ENCODE data around the gene MAPRE3. TPM values are rescaled to one million over a fixed set of nuclear protein-coding genes. Genes with fewer than 3 reads are reported as not detected.

Gene MAPRE3
- total and polyA plus RNA-seq, 9 of the 15 experiments (the other 6 are each of a cell fraction or from before 2014, with no cell fraction given), result 0.70 to 43.2 (median 12.6) TPM

- TF ChIP-seq, protein P1, sequence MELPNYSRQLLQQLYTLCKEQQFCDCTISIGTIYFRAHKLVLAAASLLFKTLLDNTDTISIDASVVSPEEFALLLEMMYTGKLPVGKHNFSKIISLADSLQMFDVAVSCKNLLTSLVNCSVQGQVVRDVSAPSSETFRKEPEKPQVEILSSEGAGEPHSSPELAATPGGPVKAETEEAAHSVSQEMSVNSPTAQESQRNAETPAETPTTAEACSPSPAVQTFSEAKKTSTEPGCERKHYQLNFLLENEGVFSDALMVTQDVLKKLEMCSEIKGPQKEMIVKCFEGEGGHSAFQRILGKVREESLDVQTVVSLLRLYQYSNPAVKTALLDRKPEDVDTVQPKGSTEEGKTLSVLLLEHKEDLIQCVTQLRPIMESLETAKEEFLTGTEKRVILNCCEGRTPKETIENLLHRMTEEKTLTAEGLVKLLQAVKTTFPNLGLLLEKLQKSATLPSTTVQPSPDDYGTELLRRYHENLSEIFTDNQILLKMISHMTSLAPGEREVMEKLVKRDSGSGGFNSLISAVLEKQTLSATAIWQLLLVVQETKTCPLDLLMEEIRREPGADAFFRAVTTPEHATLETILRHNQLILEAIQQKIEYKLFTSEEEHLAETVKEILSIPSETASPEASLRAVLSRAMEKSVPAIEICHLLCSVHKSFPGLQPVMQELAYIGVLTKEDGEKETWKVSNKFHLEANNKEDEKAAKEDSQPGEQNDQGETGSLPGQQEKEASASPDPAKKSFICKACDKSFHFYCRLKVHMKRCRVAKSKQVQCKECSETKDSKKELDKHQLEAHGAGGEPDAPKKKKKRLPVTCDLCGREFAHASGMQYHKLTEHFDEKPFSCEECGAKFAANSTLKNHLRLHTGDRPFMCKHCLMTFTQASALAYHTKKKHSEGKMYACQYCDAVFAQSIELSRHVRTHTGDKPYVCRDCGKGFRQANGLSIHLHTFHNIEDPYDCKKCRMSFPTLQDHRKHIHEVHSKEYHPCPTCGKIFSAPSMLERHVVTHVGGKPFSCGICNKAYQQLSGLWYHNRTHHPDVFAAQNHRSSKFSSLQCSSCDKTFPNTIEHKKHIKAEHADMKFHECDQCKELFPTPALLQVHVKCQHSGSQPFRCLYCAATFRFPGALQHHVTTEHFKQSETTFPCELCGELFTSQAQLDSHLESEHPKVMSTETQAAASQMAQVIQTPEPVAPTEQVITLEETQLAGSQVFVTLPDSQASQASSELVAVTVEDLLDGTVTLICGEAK (IDR thresholded peaks at IDR 0.05), result peak; percentile 27; the same call in 1 of the 2 replicates
- TF ChIP-seq, protein P1 (CRISPR knock-in tag; IDR thresholded peaks at IDR 0.05), result no peak
- TF ChIP-seq YY1 (IDR thresholded peaks at IDR 0.05; ENCODE audit: borderline replicate concordance in 1 of 3, control insufficient read depth in 1 of 3, extremely low read depth in 1 of 3, insufficient read depth in 3 of 3, insufficient read length in 1 of 3, insufficient replicate concordance in 2 of 3, low read depth in 1 of 3, low read length in 2 of 3) (peak in 2 of 3 experiments; percentile 76 to 77), EHMT2 (IDR thresholded peaks at IDR 0.05) (no peak), EP400 (IDR thresholded peaks at IDR 0.05) (peak; percentile 91), SMAD4 (CRISPR knock-in tag; conservative IDR thresholded peaks at IDR 0.05) (peak; percentile 60), CGGBP1 (CRISPR knock-in tag; IDR thresholded peaks at IDR 0.05) (peak; percentile 63), PHB (CRISPR knock-in tag; IDR thresholded peaks at IDR 0.05) (peak; percentile 70; the same call in 1 of the 2 replicates), HCFC1 (IDR thresholded peaks at IDR 0.05; ENCODE audit: low read depth, low read length) (peak; percentile 96), PTBP1 (IDR thresholded peaks at IDR 0.05; ENCODE audit: low read depth, low read length) (0 out of 2 replicates have a peak, but pooled peaks have one; percentile 49), ZNF165 (CRISPR knock-in tag; IDR thresholded peaks at IDR 0.05; ENCODE audit: borderline replicate concordance) (no peak), MECOM (CRISPR knock-in tag; IDR thresholded peaks at IDR 0.05) (peak; percentile 66; the same call in 1 of the 2 replicates), ZFX (CRISPR knock-in tag; IDR thresholded peaks at IDR 0.05) (peak; percentile 79), ZNF239 (CRISPR knock-in tag; IDR thresholded peaks at IDR 0.05) (peak; percentile 6; the same call in 1 of the 2 replicates)
- TF ChIP-seq, protein P2, sequence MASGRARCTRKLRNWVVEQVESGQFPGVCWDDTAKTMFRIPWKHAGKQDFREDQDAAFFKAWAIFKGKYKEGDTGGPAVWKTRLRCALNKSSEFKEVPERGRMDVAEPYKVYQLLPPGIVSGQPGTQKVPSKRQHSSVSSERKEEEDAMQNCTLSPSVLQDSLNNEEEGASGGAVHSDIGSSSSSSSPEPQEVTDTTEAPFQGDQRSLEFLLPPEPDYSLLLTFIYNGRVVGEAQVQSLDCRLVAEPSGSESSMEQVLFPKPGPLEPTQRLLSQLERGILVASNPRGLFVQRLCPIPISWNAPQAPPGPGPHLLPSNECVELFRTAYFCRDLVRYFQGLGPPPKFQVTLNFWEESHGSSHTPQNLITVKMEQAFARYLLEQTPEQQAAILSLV (tag; IDR thresholded peaks at IDR 0.05), result no peak
- TF ChIP-seq, protein P3, sequence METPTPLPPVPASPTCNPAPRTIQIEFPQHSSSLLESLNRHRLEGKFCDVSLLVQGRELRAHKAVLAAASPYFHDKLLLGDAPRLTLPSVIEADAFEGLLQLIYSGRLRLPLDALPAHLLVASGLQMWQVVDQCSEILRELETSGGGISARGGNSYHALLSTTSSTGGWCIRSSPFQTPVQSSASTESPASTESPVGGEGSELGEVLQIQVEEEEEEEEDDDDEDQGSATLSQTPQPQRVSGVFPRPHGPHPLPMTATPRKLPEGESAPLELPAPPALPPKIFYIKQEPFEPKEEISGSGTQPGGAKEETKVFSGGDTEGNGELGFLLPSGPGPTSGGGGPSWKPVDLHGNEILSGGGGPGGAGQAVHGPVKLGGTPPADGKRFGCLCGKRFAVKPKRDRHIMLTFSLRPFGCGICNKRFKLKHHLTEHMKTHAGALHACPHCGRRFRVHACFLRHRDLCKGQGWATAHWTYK (CRISPR knock-in tag; IDR thresholded peaks at IDR 0.05), result 0 out of 2 replicates have a peak, but pooled peaks have one; percentile 15
Observed at GRCh38 chr2:27032495-27033252, 62.2 kb downstream of the MAPRE3 start, which contains the start of gene TMEM214 (continued).

Measured in K562 (cell line).